MM.1S (cell line): ENCODE measurements around the gene ANKS3.

Source experiments
- CTCF ChIP-seq: fragments of 300-600 bp; sonication (generic); IDR thresholded peaks from 2 replicates; pipeline ENCODE4 v1.5.1; 2016; ENCODE audit warnings: antibody characterized with exemption, low read length, mixed read lengths
- EZH2 ChIP-seq: fragments of 300-600 bp; sonication (generic); optimal IDR thresholded peaks from 2 replicates; pipeline ENCODE3; 2017; ENCODE audit warnings: low read depth, mild to moderate bottlenecking, antibody characterized with exemption, low read length, mixed read lengths

DNA sequence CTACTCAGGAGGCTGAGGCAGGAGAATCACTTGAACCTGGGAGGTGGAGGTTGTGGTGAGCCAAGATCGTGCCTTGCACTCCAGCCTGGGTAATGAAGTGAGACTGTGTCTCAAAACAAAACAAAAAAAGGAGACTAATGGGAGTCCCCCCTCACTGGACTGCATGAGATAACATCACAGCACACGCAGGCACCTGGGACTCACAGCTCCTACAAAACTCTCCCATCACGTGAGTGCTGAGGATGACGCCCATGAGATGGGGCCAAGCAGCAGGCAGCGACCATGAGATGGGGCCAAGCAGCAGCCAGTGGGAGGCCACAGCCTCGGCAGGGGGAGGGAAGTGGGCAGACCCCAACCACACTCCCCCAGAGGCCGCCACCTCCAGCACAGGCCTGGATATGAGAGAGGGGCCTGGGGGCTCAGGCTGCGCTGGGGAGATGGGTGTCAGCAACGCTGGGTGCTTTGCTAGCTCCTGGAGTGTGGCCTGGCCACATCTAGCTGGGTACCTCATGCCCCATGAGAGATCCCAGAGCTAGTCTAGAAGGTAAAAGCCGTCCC, 15.7 kb upstream of the ANKS3 start:
- TF ChIP-seq EZH2 (no peak), CTCF (no peak)
